ENCODE data around the gene KIF5C. TPM values are rescaled to one million over a fixed set of nuclear protein-coding genes. Genes with fewer than 3 reads are reported as not detected.

KIF5C gene
- total RNA-seq, 4 donors from 2014 or later: 0.51 to 2.8 (median 2.0) TPM

DNA sequence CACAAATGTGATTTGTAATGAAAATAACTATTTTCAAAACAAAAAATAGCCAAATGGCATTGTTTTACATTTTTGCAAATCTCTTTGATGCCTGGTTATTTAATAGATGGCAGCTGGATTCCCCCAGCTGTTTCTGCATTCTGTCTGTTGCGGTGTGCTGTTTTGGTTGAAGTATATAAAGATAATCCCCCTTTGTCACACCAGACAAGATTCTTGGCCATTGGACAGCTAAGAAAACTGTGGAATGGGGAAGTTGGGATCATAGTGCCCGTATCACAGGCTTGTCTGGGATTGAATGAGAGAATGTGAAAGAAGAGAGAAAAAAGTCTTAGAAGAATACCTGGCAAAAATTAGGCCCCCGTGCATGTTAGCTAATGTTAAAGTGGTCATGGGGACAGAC, 144.0 kb downstream of the KIF5C start:
- no peak overlapping the region for H3K4me3 ChIP-seq
- intact Hi-C loops (cut with DNase I; ENCODE audit: low total_unique reads): no loop called here
- H3K9me3 ChIP-seq: no peaks in the 10 kb centered on the region
- no peak for TF ChIP-seq POLR2A (IDR thresholded peaks at IDR 0.05)
- TF ChIP-seq, protein P1, sequence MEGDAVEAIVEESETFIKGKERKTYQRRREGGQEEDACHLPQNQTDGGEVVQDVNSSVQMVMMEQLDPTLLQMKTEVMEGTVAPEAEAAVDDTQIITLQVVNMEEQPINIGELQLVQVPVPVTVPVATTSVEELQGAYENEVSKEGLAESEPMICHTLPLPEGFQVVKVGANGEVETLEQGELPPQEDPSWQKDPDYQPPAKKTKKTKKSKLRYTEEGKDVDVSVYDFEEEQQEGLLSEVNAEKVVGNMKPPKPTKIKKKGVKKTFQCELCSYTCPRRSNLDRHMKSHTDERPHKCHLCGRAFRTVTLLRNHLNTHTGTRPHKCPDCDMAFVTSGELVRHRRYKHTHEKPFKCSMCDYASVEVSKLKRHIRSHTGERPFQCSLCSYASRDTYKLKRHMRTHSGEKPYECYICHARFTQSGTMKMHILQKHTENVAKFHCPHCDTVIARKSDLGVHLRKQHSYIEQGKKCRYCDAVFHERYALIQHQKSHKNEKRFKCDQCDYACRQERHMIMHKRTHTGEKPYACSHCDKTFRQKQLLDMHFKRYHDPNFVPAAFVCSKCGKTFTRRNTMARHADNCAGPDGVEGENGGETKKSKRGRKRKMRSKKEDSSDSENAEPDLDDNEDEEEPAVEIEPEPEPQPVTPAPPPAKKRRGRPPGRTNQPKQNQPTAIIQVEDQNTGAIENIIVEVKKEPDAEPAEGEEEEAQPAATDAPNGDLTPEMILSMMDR (IDR thresholded peaks at IDR 0.05 in 4 of 5, conservative IDR thresholded peaks at IDR 0.05 in 1 of 5): no peak
- in situ Hi-C loops (cut with MboI; ENCODE audit: low sequenced_read_pairs in 4 of 4): loop anchor here (5.0 to 10.0 kb wide), 3 partner anchors 543 to 548 kb away; no protein-coding TSS in a partner anchor
- H3K27ac ChIP-seq: no peak overlapping the region
- no peaks in the 10 kb centered on the region for H3K27me3 ChIP-seq
- no peaks in the 10 kb centered on the region for H3K4me1 ChIP-seq
- DNase-seq (no peak), ATAC-seq (no peak)
- H3K36me3 ChIP-seq: no peaks in the 10 kb centered on the region

DNA sequence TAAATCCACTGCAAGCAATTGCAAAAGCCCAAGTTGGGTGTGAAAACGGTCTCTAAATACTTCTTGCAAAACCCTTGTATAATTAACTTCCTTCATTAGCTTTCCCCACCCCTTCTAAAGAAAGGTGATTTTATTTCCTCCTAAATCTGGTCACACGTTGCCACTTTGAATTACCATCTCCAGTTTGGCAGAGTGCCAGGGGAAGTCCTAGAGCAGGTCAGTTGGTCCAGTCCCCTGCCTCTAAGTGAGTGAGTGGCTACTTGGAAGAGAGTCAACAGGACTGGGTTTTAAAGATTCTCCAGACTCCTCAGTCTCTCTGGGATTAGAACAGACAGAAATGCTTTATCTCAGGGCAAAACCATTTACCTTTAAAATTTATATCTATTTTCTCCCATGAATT, 144.7 kb downstream of the KIF5C start:
- no peak for DNase-seq
- in situ Hi-C loops (cut with MboI; ENCODE audit: low sequenced_read_pairs in 4 of 4): loop anchor here (5.0 to 10.0 kb wide), 3 partner anchors 543 to 548 kb away; no protein-coding TSS in a partner anchor

DNA sequence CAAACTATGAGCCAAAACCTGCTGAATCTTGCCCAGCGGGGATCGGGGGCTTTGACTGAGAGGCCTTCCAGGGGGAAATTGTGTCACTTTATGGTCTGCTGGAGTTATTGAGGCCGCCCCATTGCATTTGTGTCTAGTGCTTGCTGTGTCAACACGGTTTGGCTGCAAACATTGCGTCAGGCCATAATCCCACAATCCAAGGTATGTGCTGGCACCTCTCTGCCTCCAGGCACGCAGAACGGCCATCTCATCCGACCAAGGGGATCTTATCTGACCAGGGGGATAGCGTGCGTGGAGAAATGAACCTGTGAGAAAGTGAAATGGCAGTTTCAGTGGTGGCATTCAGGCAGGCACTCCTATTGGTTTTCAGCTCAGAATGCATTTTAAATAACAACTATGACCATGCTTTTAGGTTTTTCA, 145.4 kb downstream of the KIF5C start:
- H3K4me3 ChIP-seq: no peak overlapping the region
- H3K27me3 ChIP-seq: no peaks in the 10 kb centered on the region
- no peak for TF ChIP-seq POLR2A (IDR thresholded peaks at IDR 0.05)
- TF ChIP-seq, protein P1 (IDR thresholded peaks at IDR 0.05 in 4 of 5, conservative IDR thresholded peaks at IDR 0.05 in 1 of 5): no peak
- H3K4me1 ChIP-seq: no peaks in the 10 kb centered on the region
- no peaks in the 10 kb centered on the region for H3K9me3 ChIP-seq
- in situ Hi-C loops (cut with MboI; ENCODE audit: low sequenced_read_pairs in 4 of 4) (no loop called here), intact Hi-C loops (cut with DNase I; ENCODE audit: low total_unique reads) (no loop called here)
- ATAC-seq (no peak), DNase-seq (no peak)
- no peaks in the 10 kb centered on the region for H3K36me3 ChIP-seq
- H3K27ac ChIP-seq: no peak overlapping the region

More for the DNA sequence above, 144.7 kb downstream of the KIF5C start:
- H3K36me3 ChIP-seq: no peaks in the 10 kb centered on the region
- H3K27ac ChIP-seq: no peak overlapping the region
- no peaks in the 10 kb centered on the region for H3K27me3 ChIP-seq
- H3K9me3 ChIP-seq: no peaks in the 10 kb centered on the region
- no peaks in the 10 kb centered on the region for H3K4me1 ChIP-seq
- no peak for TF ChIP-seq POLR2A (IDR thresholded peaks at IDR 0.05)
- TF ChIP-seq, protein P1 (IDR thresholded peaks at IDR 0.05 in 4 of 5, conservative IDR thresholded peaks at IDR 0.05 in 1 of 5): no peak
- no peak for ATAC-seq
- intact Hi-C loops (cut with DNase I; ENCODE audit: low total_unique reads): no loop called here
- no peak overlapping the region for H3K4me3 ChIP-seq

DNA sequence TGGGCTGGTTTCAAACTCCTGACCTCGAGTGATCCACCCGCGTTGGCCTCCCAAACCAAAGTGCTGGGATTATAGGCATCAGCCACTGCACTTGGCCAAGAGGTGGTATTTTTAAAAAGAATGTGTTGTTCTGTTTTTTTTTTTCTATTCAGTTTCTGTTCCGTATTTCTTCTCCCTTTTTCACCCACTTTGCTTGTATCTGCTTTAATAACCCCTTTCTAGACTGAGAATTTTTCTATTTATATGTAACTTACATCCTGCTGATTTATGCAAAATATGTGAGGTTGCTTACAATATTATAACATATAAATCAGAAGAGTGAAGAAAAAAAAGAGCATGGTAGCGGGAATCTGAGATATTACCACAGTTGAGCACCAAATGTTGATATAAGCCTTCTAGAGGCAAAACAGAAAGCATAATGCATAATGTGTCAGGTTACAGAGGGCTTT, 146.3 kb downstream of the KIF5C start:
- Histone ChIP-seq H3K27ac (no peak overlapping the region), H3K36me3 (no peaks in the 10 kb centered on the region), H3K9me3 (no peaks in the 10 kb centered on the region), H3K4me1 (no peaks in the 10 kb centered on the region), H3K27me3 (no peaks in the 10 kb centered on the region), H3K4me3 (no peak overlapping the region)
- no peak for ATAC-seq
- in situ Hi-C loops (cut with MboI; ENCODE audit: low sequenced_read_pairs in 4 of 4): no loop called here
- intact Hi-C loops (cut with DNase I; ENCODE audit: low total_unique reads): no loop called here
- TF ChIP-seq, protein P1 (IDR thresholded peaks at IDR 0.05 in 4 of 5, conservative IDR thresholded peaks at IDR 0.05 in 1 of 5): no peak
- TF ChIP-seq POLR2A (IDR thresholded peaks at IDR 0.05): no peak
- DNase-seq: no peak

DNA sequence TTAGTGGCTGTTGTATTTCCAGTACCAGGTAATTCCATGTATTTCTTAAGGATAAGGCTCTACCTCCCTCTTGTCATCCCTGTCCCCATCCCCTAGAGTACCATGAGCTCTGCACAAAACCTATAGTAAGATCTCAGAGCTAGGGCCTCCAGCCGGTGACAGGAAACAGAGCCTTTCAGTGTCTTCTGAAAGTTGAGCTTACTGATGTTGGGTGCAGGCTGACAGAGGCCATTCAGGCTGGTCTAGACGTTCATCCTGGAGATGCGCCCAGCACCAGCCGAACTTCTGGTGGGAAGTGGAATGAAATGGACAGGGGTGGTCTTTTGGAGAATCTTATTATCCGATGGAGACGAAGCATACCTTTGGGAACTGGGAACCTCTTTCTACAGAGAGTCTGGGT, 146.7 kb downstream of the KIF5C start:
- Histone ChIP-seq H3K4me1 (no peaks in the 10 kb centered on the region), H3K27me3 (no peaks in the 10 kb centered on the region), H3K4me3 (no peak overlapping the region), H3K9me3 (no peaks in the 10 kb centered on the region), H3K36me3 (no peaks in the 10 kb centered on the region), H3K27ac (no peak overlapping the region)
- TF ChIP-seq, protein P1 (IDR thresholded peaks at IDR 0.05 in 4 of 5, conservative IDR thresholded peaks at IDR 0.05 in 1 of 5): no peak
- TF ChIP-seq POLR2A (IDR thresholded peaks at IDR 0.05): no peak
- intact Hi-C loops (cut with DNase I; ENCODE audit: low total_unique reads) (no loop called here), in situ Hi-C loops (cut with MboI; ENCODE audit: low sequenced_read_pairs in 4 of 4) (no loop called here)
- no peak for ATAC-seq
- DNase-seq: no peak

All from gastrocnemius medialis (tissue), 4 donors.